Large intestine (tissue), 3 donors: ENCODE measurements around the gene MMP12. TPM values are rescaled to one million over a fixed set of nuclear protein-coding genes. Genes with fewer than 3 reads are reported as not detected.

Experiments used
- DNase-seq, 2 donors: peaks; one replicate each; pipeline versions ENCODE4 v3.0.0 to v3.0.0-alpha.2; 2013
- H3K27ac ChIP-seq: one replicate; pipeline ENCODE4 v1.5.1; 2013; ENCODE audit warnings: low read length
- H3K27me3 ChIP-seq: 2 replicates; pipeline ENCODE4 v1.6.1; 2013; ENCODE audit warnings: low read length; ENCODE audit not compliant: control insufficient read depth, insufficient read depth
- H3K36me3 ChIP-seq: 2 replicates; pipeline ENCODE4 v1.6.1; 2013; ENCODE audit warnings: low read length; ENCODE audit not compliant: control insufficient read depth, insufficient read depth
- H3K4me1 ChIP-seq: one replicate; pipeline ENCODE4 v1.6.1; 2013; ENCODE audit warnings: low read length; ENCODE audit not compliant: control insufficient read depth, insufficient read depth
- H3K4me3 ChIP-seq: one replicate; pipeline ENCODE4 v1.5.1; 2013; ENCODE audit warnings: low read length
- H3K9me3 ChIP-seq: one replicate; pipeline ENCODE4 v1.6.1; 2013; ENCODE audit warnings: mild to moderate bottlenecking, low read depth, low read length, moderate library complexity; ENCODE audit not compliant: control insufficient read depth
- WGBS: methylation state at CpG from one replicate; pipeline ENCODE4 v1.1.5; 2013; ENCODE audit warnings: low lambda C conversion rate; ENCODE audit not compliant: insufficient coverage; 5-methylcytosine and 5-hydroxymethylcytosine counted together
- polyA plus RNA-seq: library from polyadenylated mRNA; unstranded; fragments of 120-200 nt; gene quantifications from one replicate; pipeline ENCODE4 v1.2.1, GENCODE V29; 2013

The MMP12 gene
- polyA plus RNA-seq, 1 donor, result 0.66 TPM

- no CpG with 5 or more reads among the region's 7 CpGs for WGBS
- H3K4me3 ChIP-seq, result no peak overlapping the region
- H3K9me3 ChIP-seq, result no peaks in the 10 kb centered on the region
- H3K4me1 ChIP-seq, result peaks cover 3% of the 10 kb centered on the region
- H3K27ac ChIP-seq, result no peak overlapping the region
- no peaks in the 10 kb centered on the region for H3K27me3 ChIP-seq
- H3K36me3 ChIP-seq, result no peaks in the 10 kb centered on the region
- no peak for DNase-seq
Measured at GRCh38 chr11:102850973-102851745, 23.6 kb downstream of the MMP12 start.

- WGBS, result no CpG with 5 or more reads among the region's 1 CpG
- no peak overlapping the region for H3K4me3 ChIP-seq
- peaks cover 3% of the 10 kb centered on the region for H3K4me1 ChIP-seq
- no peak for DNase-seq
- no peaks in the 10 kb centered on the region for H3K36me3 ChIP-seq
- no peaks in the 10 kb centered on the region for H3K27me3 ChIP-seq
- H3K27ac ChIP-seq, result no peak overlapping the region
- H3K9me3 ChIP-seq, result no peaks in the 10 kb centered on the region
Measured at GRCh38 chr11:102849311-102849710, 25.5 kb downstream of the MMP12 start.

GRCh38 chr11:102846292-102846691 lies 28.5 kb downstream of the MMP12 start:
- Histone ChIP-seq H3K4me1 (no peaks in the 10 kb centered on the region), H3K4me3 (no peak overlapping the region), H3K9me3 (no peaks in the 10 kb centered on the region), H3K27me3 (no peaks in the 10 kb centered on the region), H3K36me3 (no peaks in the 10 kb centered on the region), H3K27ac (no peak overlapping the region)
- DNase-seq, result no peak
- no CpG with 5 or more reads among the region's 3 CpGs for WGBS

- no CpG with 5 or more reads among the region's 4 CpGs for WGBS
- no peaks in the 10 kb centered on the region for H3K27me3 ChIP-seq
- H3K4me1 ChIP-seq, result no peaks in the 10 kb centered on the region
- H3K4me3 ChIP-seq, result no peak within 1 kb of the TSS
- H3K9me3 ChIP-seq, result no peaks in the 10 kb centered on the region
- no peak within 1 kb of the TSS for H3K27ac ChIP-seq
- DNase-seq, result no peak
- no peaks in the 10 kb centered on the region for H3K36me3 ChIP-seq
Measured at GRCh38 chr11:102843489-102843888, 31.3 kb downstream of the MMP12 start, which contains the start of gene MMP3. TSS of gene MMP3 (minus strand) at chr11:102843609. CDS start at chr11:102843546, 63 bp downstream.

- Histone ChIP-seq H3K4me1 (no peaks in the 10 kb centered on the region), H3K36me3 (no peaks in the 10 kb centered on the region), H3K27ac (no peak overlapping the region), H3K4me3 (no peak overlapping the region), H3K27me3 (no peaks in the 10 kb centered on the region), H3K9me3 (no peaks in the 10 kb centered on the region)
- whole genome bisulfite sequencing, result no CpG with 5 or more reads among the region's 1 CpG
- DNase-seq, result no peak
Measured at GRCh38 chr11:102842930-102843329, 31.9 kb downstream of the MMP12 start.

- Histone ChIP-seq H3K4me1 (peaks cover 7% of the 10 kb centered on the region), H3K9me3 (no peaks in the 10 kb centered on the region), H3K27ac (no peak overlapping the region), H3K36me3 (no peaks in the 10 kb centered on the region), H3K4me3 (no peak overlapping the region), H3K27me3 (no peaks in the 10 kb centered on the region)
- no peak for DNase-seq
- 66% methylated on average over 2 of the region's 5 CpGs for WGBS
Measured at GRCh38 chr11:102840018-102840417, 34.8 kb downstream of the MMP12 start.

- Histone ChIP-seq H3K4me1 (peaks cover 7% of the 10 kb centered on the region), H3K36me3 (no peaks in the 10 kb centered on the region), H3K4me3 (no peak overlapping the region), H3K9me3 (no peaks in the 10 kb centered on the region), H3K27ac (no peak overlapping the region), H3K27me3 (no peaks in the 10 kb centered on the region)
- DNase-seq, result no peak
- 80% methylated on average over 2 of the region's 2 CpGs for WGBS
Measured at GRCh38 chr11:102837646-102838045, 37.1 kb downstream of the MMP12 start.

- WGBS, result 100% methylated on average over 1 of the region's 2 CpGs
Measured at GRCh38 chr11:102837156-102837555, 37.6 kb downstream of the MMP12 start.

GRCh38 chr11:102836290-102836875 lies 38.4 kb downstream of the MMP12 start:
- no peak overlapping the region for H3K27ac ChIP-seq
- no CpG with 5 or more reads among the region's 3 CpGs for WGBS
- H3K27me3 ChIP-seq, result no peaks in the 10 kb centered on the region
- no peak for DNase-seq
- H3K4me3 ChIP-seq, result no peak overlapping the region
- no peaks in the 10 kb centered on the region for H3K9me3 ChIP-seq
- H3K36me3 ChIP-seq, result no peaks in the 10 kb centered on the region
- H3K4me1 ChIP-seq, result peaks cover 7% of the 10 kb centered on the region

More at GRCh38 chr11:102837156-102837555, 37.6 kb downstream of the MMP12 start:
- no peaks in the 10 kb centered on the region for H3K36me3 ChIP-seq
- H3K4me3 ChIP-seq, result no peak overlapping the region
- no peaks in the 10 kb centered on the region for H3K9me3 ChIP-seq
- H3K27ac ChIP-seq, result no peak overlapping the region
- DNase-seq, result no peak
- H3K4me1 ChIP-seq, result peaks cover 7% of the 10 kb centered on the region
- no peaks in the 10 kb centered on the region for H3K27me3 ChIP-seq

GRCh38 chr11:102833731-102834130 lies 41.1 kb downstream of the MMP12 start:
- 75% methylated on average over 2 of the region's 2 CpGs for WGBS
- peak in 1 of 2 donors; percentile 34 for DNase-seq

More at GRCh38 chr11:102833731-102834130, 41.1 kb downstream of the MMP12 start:
- Histone ChIP-seq H3K4me3 (no peak overlapping the region), H3K36me3 (no peaks in the 10 kb centered on the region), H3K9me3 (no peaks in the 10 kb centered on the region), H3K27me3 (no peaks in the 10 kb centered on the region), H3K27ac (no peak overlapping the region), H3K4me1 (peaks cover 7% of the 10 kb centered on the region)
